DMS153 treated with DMSO at 0.1 percent for 48 hours (cell line): ENCODE measurements around the gene ABCA3.

Experiments used
- DNase-seq: peaks from one replicate; lab custom pipeline; 2025; ENCODE audit not compliant: unreplicated experiment; lab: John Stamatoyannopoulos, UW

Gene ABCA3

DNA sequence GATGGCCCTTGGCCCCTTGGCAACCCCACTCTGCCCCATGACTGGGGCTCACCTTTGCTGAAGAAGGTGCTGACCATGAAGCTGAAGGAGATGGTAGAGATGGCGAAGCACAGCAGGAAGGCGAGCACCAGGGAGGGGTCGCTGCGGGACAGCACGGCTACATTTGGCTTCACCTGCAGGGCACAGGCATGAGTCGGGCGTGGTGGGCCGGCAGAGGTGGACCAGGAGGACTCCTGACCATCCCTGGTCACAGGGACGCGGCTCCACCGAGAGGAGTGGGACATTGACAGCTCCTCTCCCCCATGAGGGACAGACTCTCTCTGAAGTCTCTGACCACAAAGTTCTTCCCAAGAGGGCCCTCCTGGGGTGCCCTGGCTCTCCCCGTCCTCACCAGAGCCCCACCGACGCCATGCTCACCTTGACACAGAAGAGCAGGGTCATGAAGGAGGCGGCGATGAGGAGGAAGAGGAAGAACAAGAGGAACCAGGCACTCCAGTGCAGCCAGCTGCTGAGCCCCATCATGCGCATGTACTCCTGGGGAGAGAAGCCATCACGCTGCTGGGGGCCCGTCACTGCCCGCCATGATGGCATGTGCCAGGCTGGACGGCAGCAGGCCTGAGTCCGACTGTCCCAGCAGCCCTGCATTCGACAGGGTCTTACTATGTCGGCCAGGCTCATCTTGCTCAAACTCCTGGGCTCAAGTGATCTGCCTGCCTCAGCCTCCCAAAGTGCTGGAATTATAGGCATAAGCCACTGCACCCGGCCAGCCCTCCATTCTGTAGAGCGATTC, 23.1 kb downstream of the ABCA3 start:
- no peak for DNase-seq

DNA sequence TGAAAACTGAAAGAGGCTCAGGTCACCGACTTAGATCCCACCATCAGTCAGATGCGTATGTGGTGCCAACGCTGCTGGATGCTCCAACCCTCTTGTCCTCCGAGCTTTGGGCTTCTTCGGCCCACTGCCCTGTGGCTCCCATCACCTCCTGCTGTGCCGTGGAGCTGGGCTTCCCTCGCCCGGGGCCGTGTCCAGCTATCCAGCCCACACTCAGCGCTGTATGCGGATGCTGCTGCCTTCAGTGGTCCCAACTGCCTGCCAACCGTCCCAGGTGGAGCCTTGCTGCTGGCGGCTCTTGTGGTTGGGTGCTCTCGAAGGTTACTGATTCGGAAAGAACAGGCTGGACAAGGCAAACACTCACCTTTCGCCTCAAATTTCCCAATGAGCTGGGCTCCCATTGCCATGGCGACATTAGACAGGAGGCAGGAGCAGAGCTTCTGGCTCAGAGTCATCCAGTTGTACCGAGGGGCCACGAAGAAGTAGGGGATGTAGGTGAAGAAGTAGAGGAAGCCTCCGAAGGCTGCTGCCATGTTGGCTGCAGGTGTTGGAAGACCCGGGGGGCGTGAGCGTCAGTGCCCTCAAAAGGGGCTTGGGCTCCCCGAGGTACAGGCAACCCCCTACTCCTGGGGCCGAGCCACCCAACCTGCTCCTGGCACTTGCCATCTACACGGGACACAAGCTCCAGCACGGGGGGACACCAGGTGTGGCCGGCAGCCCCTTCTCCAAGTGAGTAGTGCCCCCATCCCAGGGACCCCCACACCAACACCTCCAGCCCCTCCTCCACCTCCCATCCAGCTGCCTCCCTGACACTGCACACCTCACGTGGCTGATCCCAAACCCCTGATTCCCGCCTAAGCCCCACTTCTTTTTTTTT, 32.2 kb downstream of the ABCA3 start:
- no peak for DNase-seq

- no peak for DNase-seq
Measured at GRCh38 chr16:2299915-2300192, 40.7 kb downstream of the ABCA3 start.

DNA sequence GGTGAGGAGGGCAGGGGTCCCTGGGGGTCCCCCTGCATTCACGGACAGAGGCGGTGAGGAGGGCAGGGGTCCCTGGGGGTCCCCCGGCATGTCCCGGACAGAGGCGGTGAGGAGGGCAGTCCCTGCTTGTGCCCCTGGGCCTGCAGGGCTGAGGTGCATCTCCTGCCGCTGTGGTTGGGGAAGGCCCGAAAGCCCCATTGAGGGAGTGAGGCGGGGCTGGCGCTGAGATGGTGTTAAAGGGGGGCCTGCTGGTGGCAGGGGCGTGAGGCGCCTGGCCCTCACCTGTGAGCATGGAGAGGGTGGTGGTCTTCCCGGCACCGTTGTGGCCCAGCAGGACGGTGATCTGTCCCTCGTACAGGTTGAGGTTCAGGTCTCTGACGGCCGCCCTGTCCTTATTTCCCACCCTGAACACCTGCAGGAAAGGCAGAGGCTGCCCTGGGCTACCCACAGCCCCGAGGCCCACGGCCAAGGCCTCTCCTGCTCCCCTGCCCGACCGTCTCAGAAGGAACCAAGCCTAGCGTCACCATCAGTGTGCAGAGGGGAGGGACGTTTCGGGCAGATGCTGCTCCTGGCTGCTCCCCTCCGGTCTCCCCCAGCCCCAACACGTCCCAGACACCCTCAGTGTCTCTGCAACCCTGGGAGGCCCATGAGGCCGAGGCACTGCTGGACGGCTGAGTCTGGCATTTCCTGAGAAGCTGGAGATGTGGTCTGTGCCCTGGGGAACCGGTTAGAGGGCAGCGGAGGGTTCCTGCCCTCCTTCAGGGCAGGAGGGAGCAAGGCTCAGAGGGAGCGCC, 41.2 kb downstream of the ABCA3 start:
- DNase-seq, result no peak

GRCh38 chr16:2298621-2299020, 41.9 kb downstream of the ABCA3 start:
- DNase-seq, result no peak

DNA sequence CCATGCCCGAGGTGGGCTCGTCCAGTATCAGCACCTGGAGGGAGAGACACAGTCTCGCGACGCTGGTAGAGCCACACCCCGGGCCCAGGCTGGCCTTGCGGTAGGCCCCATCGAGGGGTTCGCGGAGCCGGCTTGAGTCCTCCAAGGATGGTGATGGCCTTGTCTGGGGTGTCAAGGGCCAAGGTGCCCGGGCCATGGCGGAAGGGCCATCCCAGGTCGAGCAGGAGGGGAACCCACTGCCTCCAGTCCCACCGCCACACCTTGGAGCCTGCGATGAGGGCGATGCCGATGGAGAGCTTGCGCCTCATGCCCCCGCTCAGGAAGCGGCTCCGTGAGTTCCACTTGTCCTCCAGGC, 43.0 kb downstream of the ABCA3 start:
- no peak for DNase-seq

DNA sequence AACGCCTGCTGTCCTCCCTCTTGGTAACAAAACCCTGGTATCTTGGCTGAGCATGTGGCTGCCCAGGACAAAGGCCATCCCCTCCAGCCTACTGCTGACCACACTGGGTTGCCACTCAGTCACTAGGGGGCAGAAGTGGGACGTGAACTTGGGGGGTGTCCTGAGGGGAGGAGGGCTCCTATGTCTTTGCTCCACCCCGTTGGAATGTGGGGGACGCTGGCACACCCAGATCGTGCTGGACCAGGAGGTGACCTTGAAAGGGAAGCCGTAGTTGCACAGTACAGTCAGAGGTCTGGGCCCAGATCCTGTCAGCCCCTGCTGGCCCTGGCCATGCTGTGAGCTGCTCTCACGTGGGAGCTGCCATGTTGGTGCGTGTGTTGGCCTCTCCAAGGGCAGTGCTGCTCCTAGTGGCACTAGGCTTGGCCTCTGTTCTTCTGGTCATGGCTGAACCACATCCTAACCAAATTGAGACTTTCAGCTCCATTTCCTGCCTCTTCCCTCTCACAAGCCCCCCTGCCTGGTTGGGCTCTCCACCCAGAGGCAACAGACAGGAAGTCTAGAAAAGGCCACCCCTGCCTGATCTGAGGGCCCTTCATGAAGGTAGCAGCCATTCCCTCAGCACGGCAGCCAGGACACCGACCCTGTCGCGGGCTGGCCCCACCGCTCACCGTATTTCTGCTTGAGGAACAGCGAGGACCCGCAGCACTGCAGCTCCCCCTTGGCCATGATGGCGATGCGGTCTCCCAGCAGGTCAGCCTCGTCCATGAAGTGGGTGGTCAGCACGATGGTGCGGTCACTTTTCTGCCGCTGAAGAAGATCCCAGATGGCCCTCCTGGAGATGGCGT, 43.6 kb downstream of the ABCA3 start:
- no peak for DNase-seq

GRCh38 chr16:2295056-2295798, 45.3 kb downstream of the ABCA3 start:
- DNase-seq, result no peak

DNA sequence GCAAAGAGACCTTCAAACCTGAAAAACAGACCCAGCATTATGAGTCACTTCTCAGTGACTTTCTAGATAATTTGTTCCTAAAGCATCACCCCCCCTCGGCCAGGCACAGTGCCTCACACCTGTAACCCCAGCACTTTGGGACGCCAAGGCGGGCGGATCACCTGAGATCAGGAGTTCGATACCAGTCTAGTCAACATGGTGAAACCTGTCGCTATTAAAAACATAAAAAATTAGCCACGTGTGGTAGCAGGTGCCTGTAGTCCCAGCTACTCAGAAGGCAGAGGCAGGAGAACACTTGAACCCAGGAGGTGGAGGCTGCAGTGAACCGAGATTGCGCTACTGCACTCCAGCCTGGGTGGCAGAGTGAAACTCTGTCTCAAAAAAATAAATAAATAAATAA, 48.3 kb downstream of the ABCA3 start:
- DNase-seq, result no peak

GRCh38 chr16:2289282-2289681, 51.2 kb downstream of the ABCA3 start:
- DNase-seq, result no peak

GRCh38 chr16:2288726-2289125, 51.8 kb downstream of the ABCA3 start:
- no peak for DNase-seq

- DNase-seq, result no peak
Measured at GRCh38 chr16:2287916-2288547, 52.5 kb downstream of the ABCA3 start.

- DNase-seq, result no peak
Measured at GRCh38 chr16:2286550-2286949, 54.0 kb downstream of the ABCA3 start.

- no peak for DNase-seq
Measured at GRCh38 chr16:2285731-2286191, 54.8 kb downstream of the ABCA3 start.

GRCh38 chr16:2284797-2285576, 55.5 kb downstream of the ABCA3 start:
- DNase-seq, result no peak

DNA sequence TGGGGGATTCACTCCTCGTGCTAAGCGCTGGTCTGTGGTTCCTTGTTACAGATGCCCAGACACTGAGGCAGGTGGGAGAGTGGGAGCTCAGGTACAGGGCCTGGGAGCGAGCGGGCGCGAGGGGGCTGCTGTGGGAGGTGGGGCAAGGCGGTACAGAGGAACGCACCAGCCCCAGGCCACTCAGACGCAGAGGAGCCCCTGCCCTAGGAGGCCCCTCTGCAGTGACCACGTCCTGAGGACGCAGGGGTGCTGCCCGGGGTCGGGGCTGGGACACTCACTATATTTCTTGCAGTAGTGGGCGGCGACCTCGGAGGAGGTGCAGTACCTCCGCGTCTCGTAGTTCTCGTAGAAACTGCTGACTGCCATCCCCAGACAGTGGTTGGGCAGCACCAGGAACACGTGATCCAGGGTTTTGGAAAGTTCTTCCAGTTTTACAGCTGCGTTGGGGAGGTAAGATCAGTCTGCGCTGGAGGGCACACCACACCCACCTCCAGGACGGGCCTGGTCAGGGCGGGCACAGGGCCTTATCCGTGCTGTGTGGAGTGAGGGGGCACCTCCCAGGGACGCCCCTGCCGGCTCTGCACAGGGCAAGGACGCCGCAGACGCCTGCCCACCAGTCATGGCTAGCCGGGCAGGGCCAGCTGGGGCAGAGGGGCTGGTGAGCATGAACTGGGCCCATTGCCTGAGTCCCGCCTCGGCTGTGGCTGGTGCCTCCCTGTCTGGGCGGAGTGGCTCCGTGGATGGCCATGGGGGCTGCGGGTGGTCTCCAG, 56.3 kb downstream of the ABCA3 start:
- no peak for DNase-seq

- no peak for DNase-seq
Measured at GRCh38 chr16:2282866-2283555, 57.5 kb downstream of the ABCA3 start.

GRCh38 chr16:2282262-2282661, 58.3 kb downstream of the ABCA3 start:
- no peak for DNase-seq
